Activated CD8-positive, alpha-beta memory T cell treated with anti-CD3 and anti-CD28 coated beads for 24 hours (primary cell): ENCODE results near the gene DLGAP4.

ENCODE experiments used
- DNase-seq: peaks from one replicate; pipeline ENCODE4 v3.0.0-alpha.2; 2020

DLGAP4 gene

DNA sequence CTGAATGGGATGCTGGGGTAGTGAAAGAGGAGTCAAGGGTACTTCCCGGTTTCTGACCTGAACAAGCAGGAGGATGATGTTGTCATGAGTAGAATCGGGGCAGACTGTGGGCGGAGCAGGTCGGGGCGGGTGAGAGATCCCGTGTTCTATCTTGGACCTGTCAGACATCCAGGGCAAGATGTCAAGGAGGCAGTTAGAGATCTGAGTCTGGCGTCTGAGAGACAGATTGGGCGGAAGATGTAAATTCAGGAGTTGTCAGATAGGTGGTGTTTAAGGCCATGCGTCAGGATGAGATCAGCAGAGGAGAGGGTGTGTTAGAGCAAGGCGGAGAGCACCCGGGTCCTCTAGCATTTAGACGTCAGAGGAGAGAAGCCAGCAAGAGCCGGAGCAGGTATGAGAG, 115.5 kb downstream of the DLGAP4 start:
- no peak for DNase-seq

- DNase-seq: no peak
These were observed 118.2 kb downstream of the DLGAP4 start for GRCh38 chr20:36424314-36424713.

DNA sequence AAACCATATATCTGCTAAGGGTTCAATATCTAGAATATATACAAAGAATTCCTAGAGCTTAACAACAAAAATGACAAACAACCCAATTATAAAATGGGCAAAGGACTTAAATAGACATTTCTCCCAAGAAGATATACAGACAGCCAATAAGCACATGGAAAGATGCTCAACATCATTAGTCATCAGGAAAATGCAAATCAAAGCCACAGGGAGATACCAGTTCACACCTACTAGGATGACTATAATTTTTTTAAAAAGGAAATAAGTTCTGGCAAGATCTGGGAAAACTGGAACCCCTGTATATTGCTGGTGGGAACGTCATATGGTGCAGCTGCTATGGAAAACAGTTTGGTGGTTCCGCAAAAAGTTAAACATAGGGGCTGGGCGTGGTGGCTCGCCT, 119.0 kb downstream of the DLGAP4 start:
- no peak for DNase-seq

DNA sequence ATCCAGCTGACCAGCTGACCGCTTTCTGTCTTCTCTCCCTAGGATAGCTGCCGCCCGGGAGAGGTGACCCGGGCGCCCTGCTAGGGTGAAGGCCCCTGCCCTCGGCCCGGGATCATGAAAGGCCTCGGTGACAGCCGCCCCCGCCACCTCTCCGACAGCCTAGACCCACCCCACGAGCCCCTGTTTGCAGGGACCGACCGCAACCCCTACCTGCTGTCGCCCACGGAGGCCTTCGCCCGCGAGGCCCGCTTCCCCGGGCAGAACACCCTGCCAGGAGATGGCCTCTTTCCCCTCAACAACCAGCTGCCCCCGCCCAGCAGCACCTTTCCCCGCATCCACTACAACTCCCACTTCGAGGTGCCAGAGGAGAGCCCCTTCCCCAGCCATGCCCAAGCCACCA, 125.5 kb downstream of the DLGAP4 start:
- no peak for DNase-seq

- DNase-seq: no peak
These were observed 126.0 kb downstream of the DLGAP4 start for GRCh38 chr20:36432096-36432495.

DNA sequence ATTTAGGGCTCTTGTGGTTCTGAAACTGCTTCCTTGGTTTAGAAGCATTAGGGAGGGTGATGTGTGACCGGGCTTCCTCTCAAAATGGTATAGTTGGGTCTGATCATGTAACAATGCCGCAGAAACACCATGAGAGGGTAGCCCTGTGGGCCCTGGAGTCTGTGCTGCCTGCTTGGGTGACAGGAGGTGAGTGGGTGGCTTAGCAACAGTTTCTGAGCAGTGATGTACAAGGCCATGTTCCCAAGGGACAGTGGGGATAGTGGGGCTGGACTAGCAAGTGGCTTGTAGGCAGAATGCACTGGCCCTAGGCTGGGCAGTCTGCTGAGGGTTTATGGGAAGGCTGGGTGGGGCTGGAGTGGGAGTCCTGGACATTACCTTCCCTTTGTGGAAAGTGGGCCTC, 128.2 kb downstream of the DLGAP4 start:
- no peak for DNase-seq

- no peak for DNase-seq
These were observed 129.0 kb downstream of the DLGAP4 start for GRCh38 chr20:36435124-36435523.

DNA sequence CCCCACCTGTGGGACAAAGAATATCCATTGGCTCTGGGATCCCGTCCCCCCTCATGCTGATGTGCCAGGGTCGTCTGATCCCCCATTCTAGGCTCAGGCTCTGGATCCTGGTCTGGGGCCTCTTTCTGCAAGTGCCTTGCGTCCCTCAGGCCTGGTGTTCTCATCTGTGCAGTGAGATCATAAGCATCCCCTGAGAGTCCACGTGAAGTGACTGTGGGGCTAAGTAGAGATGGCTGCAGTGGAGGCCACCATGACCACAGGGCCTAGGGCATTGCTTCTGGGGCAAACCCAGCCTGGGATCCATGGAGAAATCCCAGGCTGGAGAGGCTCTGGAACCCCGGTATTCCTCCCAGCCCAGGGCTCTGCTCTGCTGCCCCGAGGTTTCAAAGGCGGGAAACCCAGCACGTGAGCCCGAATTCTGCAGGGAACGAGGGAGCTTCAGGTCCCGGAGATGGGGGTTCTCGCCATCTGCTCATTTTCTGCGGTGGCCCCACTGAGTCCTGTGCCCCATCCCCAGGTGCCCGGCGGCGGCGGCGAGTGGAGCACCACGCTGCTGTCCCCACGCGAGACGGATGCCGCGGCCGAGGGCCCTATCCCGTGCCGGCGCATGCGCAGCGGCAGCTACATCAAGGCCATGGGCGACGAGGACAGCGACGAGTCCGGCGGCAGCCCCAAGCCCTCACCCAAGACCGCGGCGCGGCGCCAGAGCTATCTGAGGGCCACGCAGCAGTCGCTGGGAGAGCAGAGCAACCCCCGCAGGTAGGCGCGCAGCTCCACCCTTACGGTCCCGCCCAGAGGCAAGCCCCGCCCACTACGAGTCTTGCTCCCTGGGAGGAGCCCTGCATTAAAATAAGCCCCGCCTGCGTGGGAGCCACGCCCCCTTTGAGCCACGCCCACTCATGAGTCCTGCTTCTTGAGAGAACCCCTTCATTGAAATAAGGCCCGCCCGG, 129.7 kb downstream of the DLGAP4 start:
- peak; percentile 93 for DNase-seq

DNA sequence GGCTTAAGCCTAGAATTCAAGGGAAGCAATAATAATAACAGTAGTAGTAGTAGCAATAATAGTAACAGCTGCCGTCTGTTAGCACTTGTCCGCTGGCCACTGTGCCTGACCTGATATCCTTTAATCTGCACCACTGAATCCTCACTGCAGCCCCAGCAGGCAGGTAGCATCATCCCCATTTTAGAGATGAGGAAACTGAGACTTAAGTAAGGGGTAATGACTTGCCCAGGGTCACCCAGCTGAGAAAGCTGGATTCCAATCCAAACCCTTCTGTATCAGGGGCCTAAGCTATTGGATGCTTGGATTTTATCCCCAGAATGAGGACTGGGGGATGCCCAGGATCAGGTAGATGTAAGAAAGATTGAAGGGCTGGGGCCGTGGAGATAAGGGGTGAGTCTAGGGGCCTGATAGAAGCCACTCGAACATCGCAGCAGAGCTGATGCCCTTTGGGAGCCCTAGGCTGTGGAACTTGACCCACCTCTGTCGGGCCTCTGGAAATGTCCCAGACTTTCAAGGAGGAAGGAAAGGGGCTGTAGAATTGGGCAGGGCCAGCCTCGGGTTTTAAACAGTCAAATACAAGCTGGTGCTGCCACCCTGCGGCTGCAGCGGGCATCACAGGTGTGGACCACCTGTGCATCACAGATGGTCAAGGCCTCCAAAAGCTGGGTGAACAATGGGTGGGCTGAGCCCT, 133.0 kb downstream of the DLGAP4 start:
- peak; percentile 88 for DNase-seq

- DNase-seq: no peak
These were observed 133.6 kb downstream of the DLGAP4 start for GRCh38 chr20:36439731-36440072.

DNA sequence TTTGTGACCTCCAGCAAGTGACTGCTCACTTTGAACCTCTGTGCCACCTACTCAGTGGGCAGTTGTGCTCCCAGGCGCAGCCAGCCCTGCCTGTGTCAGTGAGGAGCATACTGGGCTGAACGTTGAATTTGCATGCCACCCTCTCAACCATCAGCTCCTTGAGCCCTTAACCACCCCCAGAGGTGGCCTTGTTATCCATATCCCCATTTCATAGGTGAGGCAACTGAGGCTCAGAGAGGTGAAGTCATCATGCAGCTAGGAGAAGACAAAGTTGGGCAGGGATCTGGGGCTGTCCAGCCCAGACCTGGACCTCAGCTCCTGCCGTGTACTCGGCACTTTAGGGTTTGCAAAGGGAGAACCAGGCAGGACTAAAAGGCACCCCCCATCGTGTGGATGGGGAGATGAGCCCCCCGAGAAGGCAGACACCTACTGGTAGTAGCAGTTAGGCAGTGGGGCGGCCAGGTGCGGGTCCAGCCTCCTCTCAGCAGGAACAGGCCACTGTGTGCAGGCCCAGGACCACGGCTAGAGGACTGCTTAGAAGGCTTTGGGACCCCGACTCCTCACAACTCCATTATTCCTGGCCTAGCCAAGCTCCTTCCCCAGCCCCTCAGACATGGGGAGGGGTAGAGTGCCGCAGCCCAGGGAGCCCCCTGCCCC, 134.4 kb downstream of the DLGAP4 start:
- no peak for DNase-seq

DNA sequence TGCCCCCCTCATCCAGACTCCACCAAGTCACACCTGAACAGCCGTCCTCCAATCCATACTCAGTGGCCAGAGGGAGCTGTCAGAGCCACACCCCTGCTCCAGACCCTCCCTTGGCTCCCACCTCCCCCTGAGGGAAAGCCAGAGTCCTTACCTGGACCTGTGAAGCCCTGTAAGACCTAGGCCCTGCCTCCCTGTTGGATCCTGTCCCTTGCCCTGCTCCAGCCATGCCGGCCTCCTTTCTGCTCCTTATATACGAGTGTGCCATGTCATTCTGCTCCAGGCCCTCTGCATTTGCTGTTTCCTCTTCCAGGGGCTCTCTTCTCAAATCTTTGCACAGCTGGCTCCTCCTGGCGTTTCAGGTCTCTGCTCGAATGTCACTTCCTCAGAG, 134.9 kb downstream of the DLGAP4 start:
- no peak for DNase-seq

DNA sequence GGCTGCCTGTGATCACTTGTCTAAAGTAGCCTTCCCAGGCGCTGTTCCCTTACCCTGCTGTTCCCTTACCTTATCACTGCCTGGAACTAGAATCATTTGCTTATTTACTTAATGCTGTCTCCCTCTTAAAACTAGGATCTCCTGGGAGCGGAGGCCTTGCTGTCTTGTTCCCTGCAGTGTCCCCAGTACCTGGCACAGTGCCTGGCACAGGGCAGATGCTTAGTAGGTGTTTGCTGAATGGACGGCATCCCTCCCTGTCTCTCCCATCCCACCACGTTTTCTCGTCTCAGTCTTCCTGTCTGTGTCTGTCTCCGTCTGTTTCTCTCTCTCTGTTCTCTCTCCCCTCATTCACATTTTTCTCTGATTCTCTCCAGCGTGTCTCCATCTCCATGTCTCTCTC, 135.3 kb downstream of the DLGAP4 start:
- DNase-seq: no peak

GRCh38 chr20:36445847-36446246, 139.7 kb downstream of the DLGAP4 start:
- no peak for DNase-seq

GRCh38 chr20:36446557-36446956, 140.4 kb downstream of the DLGAP4 start:
- DNase-seq: no peak

DNA sequence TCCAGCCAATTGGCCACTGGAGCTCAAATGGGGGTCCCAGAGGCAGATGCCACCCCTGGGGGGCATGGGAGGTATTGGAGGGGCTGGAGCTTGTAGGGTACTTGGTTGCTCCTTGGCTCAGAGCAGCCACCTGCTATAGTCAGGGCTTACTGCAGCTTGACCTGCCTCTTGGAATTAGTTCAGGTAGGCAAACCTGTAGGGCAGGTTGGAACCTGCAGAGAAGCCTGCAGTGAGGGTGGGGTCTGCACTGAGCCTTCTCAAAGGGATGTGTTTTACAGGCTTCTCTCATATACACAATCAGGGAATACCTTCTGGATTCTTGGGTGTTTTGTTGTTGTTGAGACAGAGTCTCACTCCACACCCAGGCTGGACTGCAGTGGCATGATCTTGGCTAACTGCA, 141.0 kb downstream of the DLGAP4 start:
- DNase-seq: no peak

DNA sequence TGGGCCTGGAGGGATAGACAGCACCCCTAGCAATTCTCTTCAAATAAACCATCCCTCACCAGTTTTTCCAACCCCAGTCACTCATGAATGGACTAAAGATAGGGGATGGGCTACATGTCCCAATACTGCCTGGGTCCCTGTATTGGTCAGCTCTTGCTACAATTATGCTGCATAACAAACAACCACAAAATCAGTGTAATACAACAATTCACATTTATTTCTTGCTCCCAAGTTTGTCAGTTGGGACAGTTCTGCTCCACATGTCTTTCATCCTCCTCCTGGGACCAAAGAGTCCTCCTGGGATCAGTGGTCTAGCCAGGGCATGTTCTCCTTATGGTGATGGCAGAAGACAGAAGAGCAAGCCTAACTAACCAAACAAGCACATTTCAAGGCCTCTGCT, 143.5 kb downstream of the DLGAP4 start:
- DNase-seq: no peak

DNA sequence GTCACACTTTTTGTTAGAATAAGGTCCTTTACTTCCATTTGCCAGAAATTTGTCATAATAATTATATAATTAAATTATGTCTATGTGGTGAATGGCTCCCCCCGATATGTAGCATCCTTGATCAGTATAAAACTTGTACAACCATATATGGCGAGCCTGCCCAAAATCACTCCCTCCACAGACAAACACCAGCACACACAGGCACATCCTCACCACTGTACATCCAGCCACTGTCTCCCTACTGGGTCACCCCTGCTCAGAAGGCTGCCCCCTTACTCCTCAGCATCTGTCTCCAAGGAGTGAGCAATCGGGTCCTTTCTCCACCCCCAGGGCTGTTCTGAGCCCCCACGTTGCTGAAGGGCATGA, 148.2 kb downstream of the DLGAP4 start:
- no peak for DNase-seq

DNA sequence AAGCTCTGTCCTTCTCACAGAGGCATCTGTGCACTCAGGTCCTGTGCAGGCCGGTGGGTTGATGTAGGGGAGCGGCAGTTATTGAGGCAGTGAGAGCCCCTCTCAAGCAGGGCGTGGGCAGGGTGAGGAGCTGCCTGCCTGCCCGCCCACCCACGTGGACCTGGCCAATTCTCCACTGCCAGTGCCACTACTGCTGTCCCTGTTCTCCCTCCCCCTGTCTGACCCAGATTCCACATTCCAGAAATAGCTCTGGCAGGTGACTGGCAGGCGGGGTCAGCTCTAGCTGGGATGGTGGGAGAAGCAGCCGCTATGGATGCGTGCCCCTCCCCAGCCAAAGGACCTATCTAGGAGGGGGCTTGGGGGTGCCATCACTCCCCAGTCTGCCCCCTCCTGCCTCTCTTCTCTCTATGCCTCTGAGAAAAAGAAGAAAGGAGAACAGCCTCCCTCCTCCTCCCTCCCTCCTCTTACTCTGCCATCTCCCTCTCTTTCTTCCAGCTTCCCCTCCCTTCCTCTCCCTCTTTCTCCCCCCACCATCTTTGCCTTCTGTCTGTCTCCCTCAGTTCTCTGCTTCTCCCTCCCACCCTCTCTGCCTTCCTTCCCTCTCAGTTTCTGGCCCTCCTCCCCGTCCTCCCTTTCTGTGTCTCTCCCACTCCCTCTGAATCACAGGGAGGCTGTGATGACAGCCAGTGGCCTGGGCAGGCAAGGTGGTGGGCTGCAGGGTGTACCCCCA, 148.7 kb downstream of the DLGAP4 start:
- DNase-seq: no peak

DNA sequence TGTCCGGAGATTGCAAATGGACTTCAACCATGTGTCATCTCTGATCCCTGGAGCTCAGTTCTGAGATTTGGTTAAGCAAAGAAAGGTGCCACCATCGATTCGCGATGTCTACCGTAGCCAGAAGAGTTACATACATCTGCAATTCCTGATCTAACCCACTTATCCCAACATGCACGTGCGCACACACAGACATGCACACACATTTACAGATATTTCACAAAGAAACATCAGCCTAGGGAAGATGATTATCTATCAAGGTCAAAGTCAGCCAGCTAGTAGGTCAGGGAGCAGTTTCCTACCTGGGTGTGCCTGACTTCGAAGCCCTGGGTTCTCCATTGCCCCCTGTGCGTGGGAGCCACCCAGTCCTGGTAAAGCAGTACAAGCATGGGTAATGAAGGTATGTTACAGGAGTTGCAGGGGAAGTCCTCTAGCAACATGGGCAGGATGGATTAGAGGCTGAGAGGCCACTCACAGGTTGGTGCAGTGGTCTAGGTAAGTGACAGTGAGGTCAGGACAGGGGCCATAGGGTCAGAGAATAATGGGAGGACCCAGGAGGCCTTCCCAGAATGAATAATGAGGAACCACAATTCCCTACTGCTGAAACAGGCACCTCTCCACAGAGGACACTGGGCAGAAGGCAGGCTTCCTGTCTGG, 150.0 kb downstream of the DLGAP4 start:
- no peak for DNase-seq

DNA sequence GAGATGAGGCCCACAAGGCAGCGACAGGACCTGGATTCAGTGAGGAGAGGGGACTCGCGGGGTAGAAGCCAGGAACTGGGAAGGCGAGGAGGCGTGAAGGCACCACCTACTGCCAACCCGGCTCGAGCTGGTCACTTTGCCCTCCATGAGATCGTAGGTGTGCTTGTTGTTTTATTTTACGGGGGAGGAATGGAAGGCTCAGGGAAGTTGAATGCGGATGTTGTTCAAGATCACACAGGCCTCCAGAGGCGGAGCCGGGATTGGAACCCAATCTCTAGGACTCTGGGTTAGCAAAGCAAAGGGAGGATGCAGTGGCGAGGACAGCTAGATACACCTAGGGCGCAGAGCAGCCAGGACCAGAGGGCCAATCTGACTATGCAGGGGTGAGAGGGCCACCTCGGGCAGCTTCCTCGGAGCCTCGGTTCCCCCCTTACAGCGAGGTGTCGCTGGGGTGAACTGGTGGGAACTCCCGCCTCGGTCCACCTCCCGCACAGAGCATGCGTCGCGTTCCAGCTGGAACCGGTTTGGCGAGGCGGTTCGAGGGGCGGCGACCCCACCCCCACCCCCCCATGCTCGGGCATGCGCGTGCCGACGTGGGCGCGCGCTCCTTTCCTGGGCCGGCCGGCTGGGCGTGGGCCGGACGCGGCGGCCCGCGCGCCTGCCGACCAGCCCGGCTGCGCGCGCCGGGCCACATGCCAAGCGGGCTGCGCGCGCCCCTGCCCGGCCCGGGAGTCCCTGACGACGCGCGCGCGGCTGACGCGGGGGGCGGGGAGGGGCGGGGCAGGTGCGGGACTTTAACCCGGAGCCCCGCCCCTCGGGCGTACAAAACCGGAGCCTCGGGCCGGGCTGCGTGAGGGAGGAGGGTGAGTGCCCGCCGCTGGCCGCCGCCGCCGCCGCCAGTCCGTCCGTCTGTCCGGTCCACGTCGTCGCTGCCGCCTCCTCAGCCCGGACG, 154.8 kb downstream of the DLGAP4 start:
- DNase-seq: peak; percentile 93
